Measurements from ENCODE around the gene DTNB.
"Not testable (repeated sequence)": the region's sequence is repeated elsewhere in the genome, so short reads cannot be mapped to it uniquely, and the experiment has no call there.

Gene DTNB

DNA sequence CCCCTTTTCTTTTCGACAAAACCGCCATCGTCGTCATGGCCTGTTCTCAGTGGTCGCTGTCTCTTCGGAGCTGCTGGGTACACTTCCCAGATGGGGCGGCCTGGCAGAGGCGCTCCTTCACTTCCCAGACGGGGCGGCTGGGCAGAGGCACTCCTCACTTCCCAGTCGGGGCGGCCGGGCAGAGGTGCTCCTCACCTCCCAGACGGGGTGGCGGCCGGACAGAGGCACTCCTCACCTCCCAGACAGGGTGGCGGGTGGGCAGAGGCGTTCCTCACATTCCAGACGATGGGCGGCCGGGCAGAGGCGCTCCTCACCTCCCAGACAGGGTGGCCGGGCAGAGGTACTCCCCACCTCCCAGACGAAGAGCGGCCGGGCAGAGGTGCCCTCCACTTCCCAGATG is 138.9 kb downstream of the DTNB start:
- Histone ChIP-seq H3K9me3 (ENCODE audit: insufficient read depth, low read length) (no peaks in the 10 kb centered on the region), H3K4me2 (ENCODE audit: low read depth, low read length, poor library complexity, severe bottlenecking) (no peak overlapping the region), H2AFZ (ENCODE audit: low read depth, low read length, severe bottlenecking) (no peak overlapping the region), H3F3A (ENCODE audit: insufficient read depth) (no peaks in the 10 kb centered on the region), H3K79me2 (ENCODE audit: insufficient read depth, low read length) (no peaks in the 10 kb centered on the region), H3K27ac (ENCODE audit: low read depth, low read length) (no peak overlapping the region), H3K27me3 (ENCODE audit: low read length) (no peaks in the 10 kb centered on the region), H3K9me2 (replicated peaks; ENCODE audit: insufficient read depth, low read length) (no peaks in the 10 kb centered on the region), H3K9ac (ENCODE audit: low read length) (no peak overlapping the region), H3K36me3 (ENCODE audit: low read length) (no peaks in the 10 kb centered on the region; the same call in 1 of the 2 replicates), H3K4me3 (ENCODE audit: insufficient read depth, low read length, poor library complexity, severe bottlenecking) (no peak overlapping the region), H4K20me1 (ENCODE audit: low read depth, low read length) (no peaks in the 10 kb centered on the region)
- TF ChIP-seq, protein P1, sequence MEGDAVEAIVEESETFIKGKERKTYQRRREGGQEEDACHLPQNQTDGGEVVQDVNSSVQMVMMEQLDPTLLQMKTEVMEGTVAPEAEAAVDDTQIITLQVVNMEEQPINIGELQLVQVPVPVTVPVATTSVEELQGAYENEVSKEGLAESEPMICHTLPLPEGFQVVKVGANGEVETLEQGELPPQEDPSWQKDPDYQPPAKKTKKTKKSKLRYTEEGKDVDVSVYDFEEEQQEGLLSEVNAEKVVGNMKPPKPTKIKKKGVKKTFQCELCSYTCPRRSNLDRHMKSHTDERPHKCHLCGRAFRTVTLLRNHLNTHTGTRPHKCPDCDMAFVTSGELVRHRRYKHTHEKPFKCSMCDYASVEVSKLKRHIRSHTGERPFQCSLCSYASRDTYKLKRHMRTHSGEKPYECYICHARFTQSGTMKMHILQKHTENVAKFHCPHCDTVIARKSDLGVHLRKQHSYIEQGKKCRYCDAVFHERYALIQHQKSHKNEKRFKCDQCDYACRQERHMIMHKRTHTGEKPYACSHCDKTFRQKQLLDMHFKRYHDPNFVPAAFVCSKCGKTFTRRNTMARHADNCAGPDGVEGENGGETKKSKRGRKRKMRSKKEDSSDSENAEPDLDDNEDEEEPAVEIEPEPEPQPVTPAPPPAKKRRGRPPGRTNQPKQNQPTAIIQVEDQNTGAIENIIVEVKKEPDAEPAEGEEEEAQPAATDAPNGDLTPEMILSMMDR (IDR thresholded peaks at IDR 0.05; ENCODE audit: insufficient read depth, low read length, poor library complexity, severe bottlenecking): no peak
- TF ChIP-seq EZH2phosphoT487 (conservative IDR thresholded peaks at IDR 0.05; ENCODE audit: low read length): no peak

DNA sequence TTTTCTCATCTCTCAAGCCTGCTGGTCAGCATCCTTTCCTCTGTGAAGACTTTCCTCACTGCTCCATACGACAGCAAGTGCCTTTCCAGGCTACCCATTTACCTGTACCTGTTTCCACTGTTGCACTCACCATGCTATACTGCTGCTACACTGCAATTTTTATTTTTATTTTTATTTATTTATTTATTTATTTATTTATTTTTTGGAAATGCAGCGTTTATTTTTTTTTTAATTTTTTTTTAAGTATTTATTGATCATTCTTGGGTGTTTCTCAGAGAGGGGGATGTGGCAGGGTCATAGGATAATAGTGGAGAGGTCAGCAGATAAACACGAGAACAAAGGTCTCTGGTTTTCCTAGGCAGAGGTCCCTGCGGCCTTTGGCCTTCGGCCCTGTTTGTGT is 139.6 kb downstream of the DTNB start:
- H3K36me3 ChIP-seq (ENCODE audit: low read length); H3K4me2 ChIP-seq (ENCODE audit: low read depth, low read length, poor library complexity, severe bottlenecking); H3F3A ChIP-seq (ENCODE audit: insufficient read depth); H3K9ac ChIP-seq (ENCODE audit: low read length); H3K27ac ChIP-seq (ENCODE audit: low read depth, low read length); H3K27me3 ChIP-seq (ENCODE audit: low read length); H3K4me3 ChIP-seq (ENCODE audit: insufficient read depth, low read length, poor library complexity, severe bottlenecking); H3K79me2 ChIP-seq (ENCODE audit: insufficient read depth, low read length); H4K20me1 ChIP-seq (ENCODE audit: low read depth, low read length); H2AFZ ChIP-seq (ENCODE audit: low read depth, low read length, severe bottlenecking); H3K9me2 ChIP-seq (replicated peaks; ENCODE audit: insufficient read depth, low read length); H3K9me3 ChIP-seq (ENCODE audit: insufficient read depth, low read length): not testable (repeated sequence)

DNA sequence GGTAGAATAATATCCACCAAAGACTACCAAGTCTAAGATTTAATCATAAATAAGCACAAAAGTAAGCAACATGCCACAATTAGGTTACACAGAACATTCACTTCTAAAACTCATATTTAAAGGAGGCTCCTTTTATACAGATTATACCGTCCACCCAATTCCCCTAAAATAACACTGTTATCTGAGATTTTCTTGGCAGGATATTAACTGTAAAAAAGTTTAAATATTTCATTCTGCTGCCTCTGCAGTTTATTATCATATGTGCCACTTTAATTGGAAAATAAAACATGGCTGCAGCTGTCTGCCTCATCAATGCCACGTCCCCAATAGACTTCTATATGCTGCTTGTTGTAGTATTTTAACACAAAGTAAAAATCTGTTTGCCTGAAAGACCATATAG is 140.9 kb downstream of the DTNB start:
- H3F3A ChIP-seq (ENCODE audit: insufficient read depth): peaks cover 4% of the 10 kb centered on the region; the same call in 1 of the 2 replicates

DNA sequence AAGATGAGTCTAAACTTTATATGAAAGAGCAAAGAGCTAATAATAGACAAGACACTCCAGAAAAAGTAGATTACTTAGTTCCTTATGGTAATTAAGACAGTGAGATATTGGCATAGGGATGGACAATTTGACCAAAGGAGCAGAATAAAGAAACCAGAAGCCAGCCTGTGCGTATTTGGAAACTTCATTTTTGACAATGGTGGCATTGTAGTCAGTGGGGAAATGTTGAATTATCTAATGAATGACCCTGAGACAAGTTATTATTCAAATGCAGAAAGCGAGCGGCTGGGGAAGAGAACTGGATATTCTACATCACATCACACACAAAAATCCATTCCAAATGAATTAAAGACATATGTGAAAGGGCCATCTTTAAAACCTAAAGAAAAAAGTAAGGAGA is 144.3 kb downstream of the DTNB start:
- Histone ChIP-seq H3K9me2 (replicated peaks; ENCODE audit: insufficient read depth, low read length) (no peaks in the 10 kb centered on the region), H3F3A (ENCODE audit: insufficient read depth) (peaks cover 4% of the 10 kb centered on the region; the same call in 1 of the 2 replicates), H3K27ac (ENCODE audit: low read depth, low read length) (no peak overlapping the region), H3K4me3 (ENCODE audit: insufficient read depth, low read length, poor library complexity, severe bottlenecking) (no peak overlapping the region), H3K9me3 (ENCODE audit: insufficient read depth, low read length) (no peaks in the 10 kb centered on the region), H4K20me1 (ENCODE audit: low read depth, low read length) (no peaks in the 10 kb centered on the region), H3K9ac (ENCODE audit: low read length) (no peak overlapping the region), H3K79me2 (ENCODE audit: insufficient read depth, low read length) (no peaks in the 10 kb centered on the region), H2AFZ (ENCODE audit: low read depth, low read length, severe bottlenecking) (no peak overlapping the region), H3K4me2 (ENCODE audit: low read depth, low read length, poor library complexity, severe bottlenecking) (no peak overlapping the region), H3K36me3 (ENCODE audit: low read length) (no peaks in the 10 kb centered on the region; the same call in 1 of the 2 replicates), H3K27me3 (ENCODE audit: low read length) (no peaks in the 10 kb centered on the region)
- TF ChIP-seq, protein P1 (IDR thresholded peaks at IDR 0.05; ENCODE audit: insufficient read depth, low read length, poor library complexity, severe bottlenecking): no peak
- TF ChIP-seq EZH2phosphoT487 (conservative IDR thresholded peaks at IDR 0.05; ENCODE audit: low read length): no peak

More for the DNA sequence above, 140.9 kb downstream of the DTNB start:
- no peaks in the 10 kb centered on the region for H3K9me2 ChIP-seq (replicated peaks; ENCODE audit: insufficient read depth, low read length)
- H3K79me2 ChIP-seq (ENCODE audit: insufficient read depth, low read length): no peaks in the 10 kb centered on the region
- no peak overlapping the region for H3K4me3 ChIP-seq (ENCODE audit: insufficient read depth, low read length, poor library complexity, severe bottlenecking)
- H3K36me3 ChIP-seq (ENCODE audit: low read length): no peaks in the 10 kb centered on the region; the same call in 1 of the 2 replicates
- no peak overlapping the region for H2AFZ ChIP-seq (ENCODE audit: low read depth, low read length, severe bottlenecking)
- no peak overlapping the region for H3K4me2 ChIP-seq (ENCODE audit: low read depth, low read length, poor library complexity, severe bottlenecking)
- H3K27ac ChIP-seq (ENCODE audit: low read depth, low read length): no peak overlapping the region
- H3K27me3 ChIP-seq (ENCODE audit: low read length): no peaks in the 10 kb centered on the region
- no peaks in the 10 kb centered on the region for H3K9me3 ChIP-seq (ENCODE audit: insufficient read depth, low read length)
- no peaks in the 10 kb centered on the region for H4K20me1 ChIP-seq (ENCODE audit: low read depth, low read length)
- TF ChIP-seq EZH2phosphoT487 (conservative IDR thresholded peaks at IDR 0.05; ENCODE audit: low read length): no peak
- TF ChIP-seq, protein P1 (IDR thresholded peaks at IDR 0.05; ENCODE audit: insufficient read depth, low read length, poor library complexity, severe bottlenecking): no peak
- no peak overlapping the region for H3K9ac ChIP-seq (ENCODE audit: low read length)
